ENCODE results near the gene WDR64. TPM values are rescaled to one million over a fixed set of nuclear protein-coding genes. Genes with fewer than 3 reads are reported as not detected.

Gene WDR64
- total and polyA plus RNA-seq, 2 experiments from 2014 or later, result 0.07 TPM; not detected in 1

GRCh38 chr1:241819340-241819866 lies 167.3 kb downstream of the WDR64 start:
- Histone ChIP-seq H2AFZ (no peak overlapping the region), H3K36me3 (replicated peaks; ENCODE audit: insufficient read depth, low read depth) (no peaks in the 10 kb centered on the region), H3K27me3 (no peaks in the 10 kb centered on the region), H3K79me2 (no peaks in the 10 kb centered on the region), H3K27ac (no peak overlapping the region), H3K4me1 (ENCODE audit: insufficient read depth) (no peaks in the 10 kb centered on the region), H3K4me3 (no peak overlapping the region), H3K4me2 (no peak overlapping the region), H4K20me1 (ENCODE audit: insufficient read depth, poor library complexity, severe bottlenecking) (no peaks in the 10 kb centered on the region), H3K9me3 (ENCODE audit: low read depth) (no peaks in the 10 kb centered on the region), H3K9me2 (replicated peaks; ENCODE audit: insufficient read depth) (no peaks in the 10 kb centered on the region)
- 87% methylated on average over 4 of the region's 4 CpGs for WGBS (ENCODE audit: low lambda C conversion rate, missing lambda C conversion rate)
- TF ChIP-seq EZH2 (IDR thresholded peaks at IDR 0.05; ENCODE audit: borderline replicate concordance), result no peak
- TF ChIP-seq CTCF (IDR thresholded peaks at IDR 0.05; ENCODE audit: poor library complexity), result no peak
- no peak for TF ChIP-seq EZH2phosphoT487 (IDR thresholded peaks at IDR 0.05; ENCODE audit: low read depth, severe bottlenecking, unreplicated experiment)
- no peak for DNase-seq (ENCODE audit: low spot score)

- 87% methylated on average over 4 of the region's 4 CpGs for WGBS (ENCODE audit: low lambda C conversion rate, missing lambda C conversion rate)
- Histone ChIP-seq H3K27me3 (no peaks in the 10 kb centered on the region), H4K20me1 (ENCODE audit: insufficient read depth, poor library complexity, severe bottlenecking) (no peaks in the 10 kb centered on the region), H3K36me3 (replicated peaks; ENCODE audit: insufficient read depth, low read depth) (no peaks in the 10 kb centered on the region), H3K4me2 (no peak overlapping the region), H3K79me2 (no peaks in the 10 kb centered on the region), H2AFZ (no peak overlapping the region), H3K4me3 (no peak overlapping the region), H3K9me2 (replicated peaks; ENCODE audit: insufficient read depth) (no peaks in the 10 kb centered on the region), H3K9me3 (ENCODE audit: low read depth) (no peaks in the 10 kb centered on the region), H3K27ac (no peak overlapping the region), H3K4me1 (ENCODE audit: insufficient read depth) (no peaks in the 10 kb centered on the region)
- no peak for DNase-seq (ENCODE audit: low spot score)
- TF ChIP-seq EZH2phosphoT487 (IDR thresholded peaks at IDR 0.05; ENCODE audit: low read depth, severe bottlenecking, unreplicated experiment) (no peak), EZH2 (IDR thresholded peaks at IDR 0.05; ENCODE audit: borderline replicate concordance) (no peak), CTCF (IDR thresholded peaks at IDR 0.05; ENCODE audit: poor library complexity) (no peak)
Observed at GRCh38 chr1:241821363-241821762, 169.3 kb downstream of the WDR64 start.

- H3K9me2 ChIP-seq (replicated peaks; ENCODE audit: insufficient read depth), result no peaks in the 10 kb centered on the region
- H3K36me3 ChIP-seq (replicated peaks; ENCODE audit: insufficient read depth, low read depth), result no peaks in the 10 kb centered on the region
- H3K4me3 ChIP-seq, result no peak overlapping the region
- no peaks in the 10 kb centered on the region for H4K20me1 ChIP-seq (ENCODE audit: insufficient read depth, poor library complexity, severe bottlenecking)
- no peak overlapping the region for H3K4me2 ChIP-seq
- TF ChIP-seq EZH2 (IDR thresholded peaks at IDR 0.05; ENCODE audit: borderline replicate concordance) (no peak), EZH2phosphoT487 (IDR thresholded peaks at IDR 0.05; ENCODE audit: low read depth, severe bottlenecking, unreplicated experiment) (no peak), CTCF (IDR thresholded peaks at IDR 0.05; ENCODE audit: poor library complexity) (no peak)
- no peak overlapping the region for H3K27ac ChIP-seq
- no peaks in the 10 kb centered on the region for H3K27me3 ChIP-seq
- H3K4me1 ChIP-seq (ENCODE audit: insufficient read depth), result no peaks in the 10 kb centered on the region
- no peak for DNase-seq (ENCODE audit: low spot score)
- H3K9me3 ChIP-seq (ENCODE audit: low read depth), result no peaks in the 10 kb centered on the region
- no peaks in the 10 kb centered on the region for H3K79me2 ChIP-seq
- no peak overlapping the region for H2AFZ ChIP-seq
Observed at GRCh38 chr1:241822846-241823245, 170.8 kb downstream of the WDR64 start.

GRCh38 chr1:241823925-241824324 lies 171.8 kb downstream of the WDR64 start:
- no peaks in the 10 kb centered on the region for H4K20me1 ChIP-seq (ENCODE audit: insufficient read depth, poor library complexity, severe bottlenecking)
- no peak for DNase-seq (ENCODE audit: low spot score)
- TF ChIP-seq EZH2 (IDR thresholded peaks at IDR 0.05; ENCODE audit: borderline replicate concordance) (no peak), CTCF (IDR thresholded peaks at IDR 0.05; ENCODE audit: poor library complexity) (no peak), EZH2phosphoT487 (IDR thresholded peaks at IDR 0.05; ENCODE audit: low read depth, severe bottlenecking, unreplicated experiment) (no peak)
- H3K9me3 ChIP-seq (ENCODE audit: low read depth), result no peaks in the 10 kb centered on the region
- no peaks in the 10 kb centered on the region for H3K27me3 ChIP-seq
- H3K4me1 ChIP-seq (ENCODE audit: insufficient read depth), result no peaks in the 10 kb centered on the region
- H3K4me2 ChIP-seq, result no peak overlapping the region
- H3K36me3 ChIP-seq (replicated peaks; ENCODE audit: insufficient read depth, low read depth), result no peaks in the 10 kb centered on the region
- no peak overlapping the region for H3K4me3 ChIP-seq
- H2AFZ ChIP-seq, result no peak overlapping the region
- H3K9me2 ChIP-seq (replicated peaks; ENCODE audit: insufficient read depth), result no peaks in the 10 kb centered on the region
- no peak overlapping the region for H3K27ac ChIP-seq
- H3K79me2 ChIP-seq, result no peaks in the 10 kb centered on the region
- 89% methylated on average over 1 of the region's 1 CpG for whole genome bisulfite sequencing (ENCODE audit: low lambda C conversion rate, missing lambda C conversion rate)

Data from hepatocyte (in vitro differentiated cells).